ENCODE data around the gene ANKHD1. TPM values are rescaled to one million over a fixed set of nuclear protein-coding genes. Genes with fewer than 3 reads are reported as not detected.

ANKHD1 gene
- total RNA-seq, 3 donors from 2014 or later (not counting 1 experiment from before 2014, with no cell fraction given) = 225 to 239 (median 230) TPM

DNA sequence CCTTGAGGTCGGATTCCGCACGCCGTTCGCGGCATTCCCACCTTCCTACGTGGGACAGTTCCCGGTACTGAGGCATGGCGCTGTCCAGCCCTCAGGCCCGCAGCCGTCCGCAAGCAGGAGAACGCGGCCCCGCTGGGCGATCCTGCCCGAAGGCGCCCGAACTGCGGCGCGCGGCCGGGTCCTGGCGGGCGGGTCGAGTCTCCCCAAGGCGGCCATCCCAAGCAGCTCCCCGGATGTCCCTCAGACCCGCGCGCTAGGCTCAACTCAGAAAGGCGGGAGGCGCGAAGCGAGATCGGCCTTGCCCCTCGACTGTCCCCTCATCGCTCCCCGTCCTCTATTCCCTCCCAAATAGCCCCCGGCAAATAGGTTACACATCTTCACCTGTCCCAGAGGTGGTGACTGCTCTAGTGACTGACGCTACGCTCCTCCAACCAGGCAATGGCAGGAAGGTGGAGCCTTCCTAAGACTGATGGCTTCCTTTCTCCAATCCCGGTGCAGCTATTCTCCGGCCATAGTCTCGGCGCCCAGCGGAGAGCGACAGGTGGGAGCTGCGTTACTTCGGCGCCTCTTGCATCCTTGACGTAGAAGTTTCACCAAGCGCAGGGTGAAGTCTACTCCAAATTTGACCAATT is 787 bp upstream of the ANKHD1 start:
- Mint-ChIP-seq H3K9me3 (no peaks in the 10 kb centered on the region), H3K4me1 (peaks cover 26 to 35% of the 10 kb centered on the region in 2 donors), H3K36me3 (no peaks in the 10 kb centered on the region), H3K27me3 (ENCODE audit: low read depth in 2 of 2) (no peaks in the 10 kb centered on the region), H3K4me3 (no peak overlapping the region), H3K27ac (no peak overlapping the region)
- peaks cover 2% of the 10 kb centered on the region for H3K36me3 ChIP-seq (ENCODE audit: control insufficient read depth, insufficient read depth, low read length)
- H3K27me3 ChIP-seq (ENCODE audit: control insufficient read depth, insufficient read depth, low read length) = no peaks in the 10 kb centered on the region
- H3K4me3 ChIP-seq (ENCODE audit: low read length) = peak overlapping the region; percentile 72
- peak overlapping the region; percentile 80 for H3K27ac ChIP-seq (ENCODE audit: low read length)
- DNase-seq (peak; percentile 78 to 95), ATAC-seq (peak; percentile 62 to 79 (median 67))
- H3K9me3 ChIP-seq (ENCODE audit: control insufficient read depth, insufficient read depth, low read length) = no peaks in the 10 kb centered on the region
- 0% methylated on average over 54 of the region's 54 CpGs for WGBS (ENCODE audit: insufficient coverage)
- peaks cover 17% of the 10 kb centered on the region for H3K4me1 ChIP-seq (ENCODE audit: control insufficient read depth, insufficient read depth, low read length)
- intact Hi-C loops (cut with micrococcal nuclease) = loop anchor here (1.0 to 5.0 kb wide), 8 partner anchors 146 to 310 kb away; partner anchors contain the start of genes APBB3, EIF4EBP3, HARS1 and HARS2
- TF ChIP-seq, protein P1, sequence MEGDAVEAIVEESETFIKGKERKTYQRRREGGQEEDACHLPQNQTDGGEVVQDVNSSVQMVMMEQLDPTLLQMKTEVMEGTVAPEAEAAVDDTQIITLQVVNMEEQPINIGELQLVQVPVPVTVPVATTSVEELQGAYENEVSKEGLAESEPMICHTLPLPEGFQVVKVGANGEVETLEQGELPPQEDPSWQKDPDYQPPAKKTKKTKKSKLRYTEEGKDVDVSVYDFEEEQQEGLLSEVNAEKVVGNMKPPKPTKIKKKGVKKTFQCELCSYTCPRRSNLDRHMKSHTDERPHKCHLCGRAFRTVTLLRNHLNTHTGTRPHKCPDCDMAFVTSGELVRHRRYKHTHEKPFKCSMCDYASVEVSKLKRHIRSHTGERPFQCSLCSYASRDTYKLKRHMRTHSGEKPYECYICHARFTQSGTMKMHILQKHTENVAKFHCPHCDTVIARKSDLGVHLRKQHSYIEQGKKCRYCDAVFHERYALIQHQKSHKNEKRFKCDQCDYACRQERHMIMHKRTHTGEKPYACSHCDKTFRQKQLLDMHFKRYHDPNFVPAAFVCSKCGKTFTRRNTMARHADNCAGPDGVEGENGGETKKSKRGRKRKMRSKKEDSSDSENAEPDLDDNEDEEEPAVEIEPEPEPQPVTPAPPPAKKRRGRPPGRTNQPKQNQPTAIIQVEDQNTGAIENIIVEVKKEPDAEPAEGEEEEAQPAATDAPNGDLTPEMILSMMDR (IDR thresholded peaks at IDR 0.05) = no peak

DNA sequence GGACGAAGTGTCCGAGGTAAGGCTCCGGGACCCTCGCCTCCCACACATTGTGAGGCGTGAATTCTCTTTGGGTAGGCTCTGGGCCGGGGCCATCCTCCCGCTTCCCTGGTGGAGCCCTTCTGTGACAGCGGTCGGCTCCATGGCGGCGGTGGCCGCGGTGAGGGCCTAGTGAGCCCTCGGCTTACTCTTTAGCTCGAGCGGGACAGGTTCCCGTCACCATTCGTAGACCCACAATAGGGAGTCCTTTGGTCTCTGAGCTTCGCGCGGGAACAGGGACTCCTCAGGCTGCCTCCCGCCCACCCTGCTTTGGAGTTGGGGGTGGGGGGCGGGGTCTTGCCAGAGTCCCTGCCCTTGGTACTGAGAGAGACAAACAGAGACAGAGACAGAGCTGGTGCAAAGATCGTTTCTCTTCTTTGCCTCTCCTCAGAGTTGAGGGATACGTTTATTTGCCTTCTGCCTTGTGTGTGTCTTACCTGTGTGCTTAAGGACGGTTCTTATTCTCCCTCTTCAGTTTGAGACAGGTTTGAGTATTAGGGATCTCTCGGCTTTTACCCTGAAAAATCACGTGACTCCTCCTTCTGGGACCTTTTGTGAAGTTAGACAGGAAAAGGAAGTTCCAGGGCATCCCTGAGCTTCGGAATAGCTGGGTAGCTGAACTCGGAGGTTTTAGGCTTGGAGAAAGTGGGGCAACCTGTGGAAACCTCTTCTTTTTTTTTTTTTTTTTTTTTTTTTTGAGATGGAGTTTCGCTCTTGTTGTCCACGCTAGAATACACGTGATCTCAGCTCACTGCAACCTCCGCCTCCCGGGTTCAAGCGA is 833 bp downstream of the ANKHD1 start:
- Histone ChIP-seq H3K27ac (ENCODE audit: low read length) (peak overlapping the region; percentile 94), H3K4me3 (ENCODE audit: low read length) (peak overlapping the region; percentile 72), H3K4me1 (ENCODE audit: control insufficient read depth, insufficient read depth, low read length) (peaks cover 26% of the 10 kb centered on the region), H3K36me3 (ENCODE audit: control insufficient read depth, insufficient read depth, low read length) (peaks cover 8% of the 10 kb centered on the region), H3K9me3 (ENCODE audit: control insufficient read depth, insufficient read depth, low read length) (no peaks in the 10 kb centered on the region), H3K27me3 (ENCODE audit: control insufficient read depth, insufficient read depth, low read length) (no peaks in the 10 kb centered on the region)
- intact Hi-C loops (cut with micrococcal nuclease) = loop anchor here (2.0 to 5.0 kb wide), 2 partner anchors 236 to 295 kb away; partner anchors contain the start of gene TMCO6
- 3% methylated on average over 35 of the region's 36 CpGs for WGBS (ENCODE audit: insufficient coverage)
- Mint-ChIP-seq H3K9me3 (no peaks in the 10 kb centered on the region), H3K27ac (no peak overlapping the region), H3K36me3 (no peaks in the 10 kb centered on the region), H3K27me3 (ENCODE audit: low read depth in 2 of 2) (no peaks in the 10 kb centered on the region), H3K4me3 (no peak overlapping the region), H3K4me1 (peaks cover 26 to 35% of the 10 kb centered on the region in 2 donors)
- TF ChIP-seq, protein P1 (IDR thresholded peaks at IDR 0.05) = no peak
- DNase-seq (peak; percentile 50 to 67), ATAC-seq (no peak)

DNA sequence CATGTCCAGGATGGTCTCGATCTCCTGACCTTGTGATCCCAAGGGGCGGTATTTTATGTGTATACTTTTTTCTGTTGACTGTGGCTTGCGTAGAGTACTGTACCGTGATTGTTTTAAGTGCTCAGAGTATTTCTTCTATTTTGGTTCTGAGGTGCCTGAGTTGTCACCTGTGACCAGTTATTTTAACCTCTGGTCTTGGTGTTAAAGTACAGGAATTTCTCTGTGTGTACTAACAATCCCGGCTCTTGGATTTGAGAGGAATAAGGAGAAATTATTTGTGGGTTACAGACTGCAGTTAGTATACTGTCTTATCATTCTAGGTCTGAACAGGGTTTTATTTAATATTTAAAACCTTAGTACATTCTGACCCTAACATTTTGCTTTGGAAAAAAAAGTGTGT is 2.0 kb downstream of the ANKHD1 start:
- TF ChIP-seq, protein P1 (IDR thresholded peaks at IDR 0.05) = no peak
- peaks cover 27% of the 10 kb centered on the region for H3K4me1 ChIP-seq (ENCODE audit: control insufficient read depth, insufficient read depth, low read length)
- H3K9me3 Mint-ChIP-seq = no peaks in the 10 kb centered on the region
- H3K9me3 ChIP-seq (ENCODE audit: control insufficient read depth, insufficient read depth, low read length) = no peaks in the 10 kb centered on the region
- H3K27me3 ChIP-seq (ENCODE audit: control insufficient read depth, insufficient read depth, low read length) = no peaks in the 10 kb centered on the region
- H3K4me3 Mint-ChIP-seq = no peak overlapping the region
- H3K27ac Mint-ChIP-seq = no peak overlapping the region
- WGBS (ENCODE audit: insufficient coverage) = 66% methylated on average over 5 of the region's 5 CpGs
- DNase-seq = no peak
- no peak overlapping the region for H3K27ac ChIP-seq (ENCODE audit: low read length)
- peaks cover 26 to 37% of the 10 kb centered on the region in 2 donors for H3K4me1 Mint-ChIP-seq
- no peak overlapping the region for H3K4me3 ChIP-seq (ENCODE audit: low read length)
- intact Hi-C loops (cut with micrococcal nuclease) = loop anchor here (2.0 to 5.0 kb wide), 2 partner anchors 235 to 296 kb away; partner anchors contain the start of gene TMCO6
- H3K36me3 Mint-ChIP-seq = no peaks in the 10 kb centered on the region
- no peak for ATAC-seq
- H3K27me3 Mint-ChIP-seq (ENCODE audit: low read depth in 2 of 2) = no peaks in the 10 kb centered on the region
- H3K36me3 ChIP-seq (ENCODE audit: control insufficient read depth, insufficient read depth, low read length) = peaks cover 8% of the 10 kb centered on the region

All from natural killer cell (primary cell).